ENCODE measurements around the gene RPGR. TPM values are rescaled to one million over a fixed set of nuclear protein-coding genes. Genes with fewer than 3 reads are reported as not detected.

Gene RPGR
- total and polyA plus RNA-seq, 5 experiments from 2014 or later = 3.6 to 15.2 (median 6.2) TPM

DNA sequence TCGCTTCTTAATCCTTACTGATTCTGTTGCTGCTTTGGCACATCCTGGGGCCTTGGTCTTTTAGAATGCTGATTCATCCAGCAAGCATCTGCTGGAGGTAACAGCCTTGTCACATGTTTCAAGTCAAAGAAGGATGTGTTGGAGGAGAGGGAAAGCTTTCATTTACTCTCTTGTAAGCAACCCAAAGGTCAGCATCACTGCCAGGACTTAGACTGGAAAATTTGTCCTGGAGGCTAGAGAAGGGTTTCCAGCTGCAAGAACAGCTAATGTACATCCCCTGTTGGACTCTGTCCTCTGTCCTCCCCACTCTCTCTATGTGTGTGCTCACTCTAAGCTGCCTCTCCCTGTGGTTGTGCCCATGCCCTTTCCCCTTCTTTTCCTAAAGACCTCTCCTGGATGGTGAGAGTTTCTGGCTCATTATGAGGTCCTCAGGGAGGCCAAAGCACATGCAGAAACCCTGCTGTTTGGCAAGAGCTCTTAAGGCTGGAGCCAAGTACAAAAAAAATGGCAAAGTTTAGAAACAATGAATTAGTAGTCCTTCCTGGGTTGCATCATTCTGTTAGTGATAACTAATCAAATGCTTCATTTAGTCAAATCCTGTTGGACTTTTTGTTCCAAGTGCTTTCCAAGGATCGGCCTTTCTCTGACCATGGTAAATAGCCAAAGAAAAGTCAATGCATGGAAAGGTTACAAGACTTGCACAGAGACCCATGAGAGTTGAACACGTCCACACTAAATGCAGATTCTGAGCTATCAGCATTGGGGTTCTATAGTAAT is 93.2 kb downstream of the RPGR start:
- Mint-ChIP-seq H3K4me3 (no peak overlapping the region), H3K9me3 (no peaks in the 10 kb centered on the region), H3K27ac (no peak overlapping the region), H3K36me3 (no peaks in the 10 kb centered on the region), H3K27me3 (peaks cover 3 to 35% (median 7%) of the 10 kb centered on the region in 5 donors), H3K4me1 (no peaks in the 10 kb centered on the region)
- no peak for ATAC-seq
- POLR2A ChIA-PET = no interaction called here
- DNase-seq = no peak

DNA sequence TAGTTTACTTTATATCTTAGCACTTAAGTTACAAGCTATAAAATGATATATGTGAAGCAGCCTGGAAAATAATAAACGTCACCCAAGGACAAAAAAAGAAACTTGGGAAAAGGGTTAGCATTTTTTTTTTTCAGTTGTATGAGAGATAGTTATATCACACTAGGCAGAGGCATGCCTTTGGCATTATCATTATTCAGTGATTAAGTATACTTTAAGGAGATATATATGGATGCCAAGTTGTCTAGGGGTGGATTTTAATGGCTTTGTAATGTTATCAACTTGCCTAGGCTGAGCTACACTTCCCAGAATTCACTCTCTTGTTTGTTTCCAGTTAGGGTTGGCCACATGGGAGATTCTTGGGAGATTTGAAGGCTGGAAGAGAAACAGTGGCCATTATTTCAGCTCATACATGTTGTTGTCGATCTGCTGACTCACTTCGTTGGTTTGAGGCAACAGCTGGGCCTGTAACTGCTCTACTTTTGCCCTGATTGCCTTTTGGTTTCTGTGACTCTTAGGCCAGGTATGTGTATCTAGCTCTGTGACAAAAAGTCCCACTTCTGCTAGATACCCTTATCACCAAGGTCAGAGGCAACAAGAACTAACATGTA is 95.1 kb downstream of the RPGR start:
- no peaks in the 10 kb centered on the region for H3K36me3 Mint-ChIP-seq
- H3K27me3 Mint-ChIP-seq = peaks cover 0 to 16% (median 5%) of the 10 kb centered on the region in 5 donors
- H3K27ac Mint-ChIP-seq = no peak overlapping the region
- H3K4me3 Mint-ChIP-seq = no peak overlapping the region
- no peaks in the 10 kb centered on the region for H3K4me1 Mint-ChIP-seq
- no peaks in the 10 kb centered on the region for H3K9me3 Mint-ChIP-seq
- ATAC-seq (no peak), DNase-seq (no peak)
- POLR2A ChIA-PET = no interaction called here

DNA sequence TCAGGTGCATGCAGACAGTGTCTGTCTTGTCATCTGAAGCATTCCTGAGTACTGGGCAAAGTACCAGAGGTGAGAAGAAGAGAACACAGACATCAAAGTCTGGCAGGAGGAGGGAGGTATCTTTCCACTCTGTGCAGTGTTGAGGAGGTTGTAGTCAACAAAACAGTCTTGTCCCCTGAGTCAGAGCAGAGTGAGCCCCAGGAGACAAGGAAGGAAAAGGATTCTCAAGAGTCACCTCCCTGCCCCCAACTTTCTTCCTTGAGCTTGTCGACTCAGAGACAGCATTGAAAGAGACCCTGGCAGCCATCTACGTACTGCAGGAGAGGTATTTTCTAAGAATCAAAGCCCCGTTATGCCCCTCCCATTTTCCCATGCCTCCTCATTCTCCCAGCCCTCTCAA is 102.2 kb downstream of the RPGR start:
- POLR2A ChIA-PET = no interaction called here
- Mint-ChIP-seq H3K27me3 (peaks cover 8 to 24% (median 14%) of the 10 kb centered on the region in 5 donors), H3K4me1 (peaks cover 0 to 5% (median 2%) of the 10 kb centered on the region in 4 donors), H3K27ac (no peak overlapping the region), H3K36me3 (no peaks in the 10 kb centered on the region), H3K9me3 (peaks cover 0 to 7% (median 0%) of the 10 kb centered on the region in 9 donors), H3K4me3 (no peak overlapping the region)
- DNase-seq (no peak), ATAC-seq (no peak)

DNA sequence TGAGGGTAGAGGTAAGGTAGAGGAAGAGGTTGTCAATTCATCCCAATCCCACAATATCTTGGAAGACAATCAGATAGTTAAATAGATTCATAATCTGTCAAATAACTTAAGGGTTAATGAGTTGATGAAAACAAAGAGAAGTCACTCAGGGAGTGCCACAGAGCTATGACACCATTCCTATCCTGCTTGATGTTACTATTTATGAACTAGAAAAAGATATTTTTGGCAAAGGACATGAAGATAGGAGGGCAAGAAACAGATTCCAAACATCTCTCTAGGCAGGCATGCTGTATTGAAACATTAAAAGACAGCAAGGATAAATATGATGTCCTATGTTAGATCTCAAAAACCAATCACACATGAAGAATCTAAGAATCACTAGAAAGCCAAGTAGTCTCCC is 103.1 kb downstream of the RPGR start:
- DNase-seq = no peak
- peaks cover 0 to 7% (median 0%) of the 10 kb centered on the region in 9 donors for H3K9me3 Mint-ChIP-seq
- no peaks in the 10 kb centered on the region for H3K36me3 Mint-ChIP-seq
- peaks cover 8 to 31% (median 15%) of the 10 kb centered on the region in 5 donors for H3K27me3 Mint-ChIP-seq
- H3K4me3 Mint-ChIP-seq = no peak overlapping the region
- POLR2A ChIA-PET = no interaction called here
- ATAC-seq = no peak
- H3K27ac Mint-ChIP-seq = no peak overlapping the region
- H3K4me1 Mint-ChIP-seq = peaks cover 0 to 9% (median 2%) of the 10 kb centered on the region in 4 donors

DNA sequence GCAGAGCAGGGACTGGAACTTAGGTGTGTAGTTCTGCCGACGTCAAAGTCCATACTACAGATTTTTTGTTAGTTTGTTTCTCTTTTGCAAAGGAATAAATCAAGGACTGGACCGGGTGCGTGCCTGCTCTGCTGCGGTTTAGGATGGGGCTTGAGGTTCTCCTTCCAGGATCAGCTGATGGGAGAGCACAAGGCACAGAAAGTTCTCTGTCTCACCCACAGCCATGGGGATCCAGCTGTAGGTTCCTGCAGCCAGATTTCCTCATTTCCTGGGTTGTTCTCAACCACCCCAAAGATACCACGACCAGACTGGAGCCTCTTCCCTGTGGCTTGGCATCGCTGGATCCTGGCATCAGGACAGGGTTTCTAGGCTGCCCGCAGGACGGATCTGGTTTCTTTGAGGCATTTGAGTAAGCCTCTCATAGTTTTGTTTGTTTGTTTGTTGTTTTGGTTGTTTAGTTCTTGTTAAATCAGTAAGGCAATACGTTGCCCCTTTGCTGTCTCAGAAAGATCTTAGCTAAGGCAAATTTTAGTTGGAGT is 105.8 kb downstream of the RPGR start:
- H3K4me3 Mint-ChIP-seq = peak overlapping the region in 5 of 10 donors; percentile 13 to 53 (median 39)
- H3K27ac Mint-ChIP-seq = no peak overlapping the region
- POLR2A ChIA-PET = no interaction called here
- no peak for ATAC-seq
- DNase-seq = no peak
- peaks cover 0 to 9% (median 2%) of the 10 kb centered on the region in 4 donors for H3K4me1 Mint-ChIP-seq
- peaks cover 0 to 7% (median 0%) of the 10 kb centered on the region in 9 donors for H3K9me3 Mint-ChIP-seq
- H3K36me3 Mint-ChIP-seq = no peaks in the 10 kb centered on the region
- peaks cover 15 to 54% (median 23%) of the 10 kb centered on the region in 5 donors for H3K27me3 Mint-ChIP-seq

DNA sequence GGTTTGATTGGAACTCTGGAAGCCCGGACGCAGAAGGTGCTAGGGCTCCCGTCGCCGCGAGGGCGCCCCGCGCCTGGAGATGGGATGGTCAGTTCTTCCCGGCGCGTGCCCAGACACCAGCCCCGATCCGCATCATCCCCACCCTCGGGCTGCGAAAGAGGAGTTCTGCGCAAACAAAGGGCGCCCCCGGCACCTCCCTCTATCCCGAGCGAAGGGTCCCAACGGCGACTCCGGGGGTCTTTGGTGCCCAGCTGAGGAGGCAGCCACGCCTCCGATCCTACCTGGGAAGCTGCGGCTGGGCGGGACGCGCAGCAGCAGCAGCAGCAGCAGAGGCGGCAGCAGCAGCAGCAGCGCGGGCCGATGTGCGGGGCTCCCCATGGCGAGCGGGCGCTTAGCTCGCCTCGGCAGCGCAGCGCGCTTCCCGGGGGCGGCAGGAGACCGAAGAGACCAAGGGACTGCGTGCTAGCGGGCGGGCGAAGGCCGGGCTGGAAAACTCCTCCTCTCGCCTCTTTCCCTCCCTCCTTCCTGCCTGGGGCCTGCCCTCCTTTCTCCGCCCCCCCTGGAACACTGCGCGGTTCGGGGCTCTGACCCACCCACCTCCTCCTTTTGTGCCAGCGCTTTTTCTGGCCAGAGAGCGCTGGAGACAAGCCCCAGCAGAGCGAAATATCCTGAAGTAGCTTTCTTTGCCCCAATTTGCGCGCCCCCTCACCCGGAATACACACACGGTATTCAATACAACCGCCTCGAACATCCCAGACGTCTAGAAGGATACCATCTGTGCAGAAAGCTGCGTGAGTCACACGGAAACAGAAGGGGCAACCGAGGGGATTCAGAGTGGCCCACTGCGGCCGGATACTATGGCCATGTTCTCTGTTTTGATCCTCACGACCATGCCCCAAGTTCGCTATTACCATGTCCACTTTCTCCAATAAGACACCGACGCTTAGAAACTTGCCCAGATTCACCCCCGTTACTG is 106.6 kb downstream of the RPGR start, which contains the start of gene SRPX:
Gene SRPX, minus strand, starts transcription at position 457 of the 976 bp plus-strand sequence. Its CDS starts 79 bp downstream, at position 378.
- Mint-ChIP-seq H3K27ac (no peak within 1 kb of the TSS), H3K4me1 (peaks cover 0 to 9% (median 2%) of the 10 kb centered on the region in 4 donors), H3K36me3 (no peaks in the 10 kb centered on the region), H3K4me3 (peak within 1 kb of the TSS in 5 of 10 donors; percentile 15 to 53 (median 44)), H3K27me3 (peaks cover 15 to 54% (median 23%) of the 10 kb centered on the region in 5 donors), H3K9me3 (peaks cover 0 to 7% (median 0%) of the 10 kb centered on the region in 9 donors)
- no peak for DNase-seq
- no peak for ATAC-seq
- POLR2A ChIA-PET = no interaction called here

- H3K27ac Mint-ChIP-seq = no peak overlapping the region
- peaks cover 0 to 4% (median 0%) of the 10 kb centered on the region in 9 donors for H3K9me3 Mint-ChIP-seq
- ATAC-seq = no peak
- peaks cover 15 to 54% (median 21%) of the 10 kb centered on the region in 5 donors for H3K27me3 Mint-ChIP-seq
- no peaks in the 10 kb centered on the region for H3K36me3 Mint-ChIP-seq
- peaks cover 0 to 9% (median 2%) of the 10 kb centered on the region in 4 donors for H3K4me1 Mint-ChIP-seq
- no peak overlapping the region for H3K4me3 Mint-ChIP-seq
- DNase-seq = no peak
- POLR2A ChIA-PET = no interaction called here
Observed at GRCh38 chrX:38220024-38220414, 107.3 kb downstream of the RPGR start.

Other genes starting within 250 kb of the RPGR start
- gene SRPX, start 106.6 kb downstream of the RPGR start, total RNA-seq = not detected
- gene SRPX, start 106.6 kb downstream of the RPGR start, polyA plus RNA-seq = not detected
- gene OTC, start 25.1 kb upstream of the RPGR start, total RNA-seq = not detected
- not detected for gene OTC, start 25.1 kb upstream of the RPGR start, polyA plus RNA-seq
- under 1 TPM; 0.29 to 0.30 TPM for gene TSPAN7, start 234.0 kb upstream of the RPGR start, total RNA-seq
- 1 to 10 TPM in 2 of 3 donors, under 1 TPM in 1; 0.88 to 1.6 (median 1.5) TPM for gene TSPAN7, start 234.0 kb upstream of the RPGR start, polyA plus RNA-seq